NCI-H128 (cell line): ENCODE data around the gene SKOR1.

ENCODE experiments used
- DNase-seq: peaks from one replicate; lab custom pipeline; 2025; ENCODE audit not compliant: unreplicated experiment; lab: John Stamatoyannopoulos, UW

The SKOR1 gene

DNA sequence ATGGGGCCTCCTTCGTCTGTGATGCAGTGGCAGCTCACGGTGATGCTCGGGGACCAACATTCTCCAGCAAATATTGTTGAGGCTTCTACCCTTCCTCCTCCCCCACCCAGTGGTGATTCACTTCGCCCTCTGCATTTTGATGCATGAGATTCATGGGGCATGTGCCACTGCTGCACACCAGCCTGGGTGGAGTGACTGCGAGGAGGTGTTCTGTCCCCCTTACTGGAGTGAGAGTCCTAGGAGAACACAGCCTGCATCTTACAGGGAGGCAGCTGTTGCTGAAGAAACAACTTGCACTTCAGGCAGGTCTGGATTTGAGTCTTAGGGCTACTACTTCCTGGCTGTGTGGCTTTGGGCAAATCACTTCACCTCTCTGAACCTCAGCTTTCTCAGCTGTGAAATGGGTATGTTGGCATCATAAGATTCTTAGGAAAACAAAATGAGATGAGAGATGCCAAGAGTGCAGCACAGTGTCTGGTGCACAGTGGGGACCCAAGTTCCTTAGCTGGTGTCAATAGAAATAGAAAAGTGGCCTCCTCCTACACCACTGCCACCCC, 10.2 kb upstream of the SKOR1 start:
- no peak for DNase-seq

DNA sequence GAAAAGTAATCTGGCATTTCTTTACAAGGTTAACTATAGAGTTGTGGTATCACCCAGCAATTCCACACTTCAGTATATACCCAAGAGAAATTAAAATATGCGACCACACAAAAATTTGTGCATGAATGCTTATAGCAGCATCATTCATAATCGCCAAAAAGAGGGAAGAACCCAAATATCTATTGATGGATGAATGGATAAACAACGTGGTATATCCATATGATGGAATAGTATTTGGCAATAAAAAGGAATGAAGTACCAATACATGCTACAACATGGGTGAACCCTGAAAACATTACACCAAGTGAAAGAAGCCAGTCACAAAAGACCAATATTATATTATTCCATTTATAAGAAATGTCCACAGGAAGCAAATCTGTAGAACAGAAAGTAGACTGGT, 8.6 kb upstream of the SKOR1 start:
- no peak for DNase-seq

DNA sequence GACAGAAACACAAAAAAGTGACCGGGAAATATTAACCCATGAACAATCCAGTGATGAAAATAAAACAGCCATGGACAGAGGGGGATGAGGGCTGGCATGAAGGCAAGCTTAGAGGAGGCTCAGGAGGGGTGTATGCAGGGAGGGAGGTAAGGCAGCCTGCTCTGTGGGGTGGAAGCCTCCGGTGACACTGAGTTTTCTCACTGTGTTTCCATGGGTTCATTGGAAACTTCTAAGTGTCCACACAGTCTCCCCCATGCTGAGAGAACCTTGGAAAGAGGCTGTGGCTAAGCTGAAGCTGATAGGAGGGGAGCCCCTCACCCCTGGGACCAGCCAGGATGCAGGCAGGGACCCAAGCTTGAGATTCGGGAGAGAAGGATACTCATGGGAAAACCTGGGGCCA, 6.8 kb upstream of the SKOR1 start:
- DNase-seq: no peak

DNA sequence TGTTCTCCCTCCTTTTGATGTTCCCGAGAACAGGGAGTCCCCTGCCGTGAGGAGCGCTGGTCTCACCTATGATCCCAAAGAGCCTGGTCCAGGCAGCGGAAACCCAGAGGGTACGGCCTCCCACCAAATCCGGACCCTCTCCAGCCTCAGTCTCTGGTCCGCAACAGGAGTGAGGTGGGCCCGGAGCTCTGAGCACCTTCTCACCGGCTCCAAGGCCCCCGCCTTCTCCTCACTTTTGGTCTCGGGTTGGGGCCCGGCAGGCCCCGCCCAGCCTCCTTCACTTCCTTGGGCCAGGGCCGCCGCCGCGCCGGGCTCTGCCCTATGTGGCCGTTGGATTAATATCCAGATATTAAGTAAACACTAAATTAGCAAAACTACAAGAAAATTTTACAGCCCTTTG, 5.7 kb upstream of the SKOR1 start:
- no peak for DNase-seq

DNA sequence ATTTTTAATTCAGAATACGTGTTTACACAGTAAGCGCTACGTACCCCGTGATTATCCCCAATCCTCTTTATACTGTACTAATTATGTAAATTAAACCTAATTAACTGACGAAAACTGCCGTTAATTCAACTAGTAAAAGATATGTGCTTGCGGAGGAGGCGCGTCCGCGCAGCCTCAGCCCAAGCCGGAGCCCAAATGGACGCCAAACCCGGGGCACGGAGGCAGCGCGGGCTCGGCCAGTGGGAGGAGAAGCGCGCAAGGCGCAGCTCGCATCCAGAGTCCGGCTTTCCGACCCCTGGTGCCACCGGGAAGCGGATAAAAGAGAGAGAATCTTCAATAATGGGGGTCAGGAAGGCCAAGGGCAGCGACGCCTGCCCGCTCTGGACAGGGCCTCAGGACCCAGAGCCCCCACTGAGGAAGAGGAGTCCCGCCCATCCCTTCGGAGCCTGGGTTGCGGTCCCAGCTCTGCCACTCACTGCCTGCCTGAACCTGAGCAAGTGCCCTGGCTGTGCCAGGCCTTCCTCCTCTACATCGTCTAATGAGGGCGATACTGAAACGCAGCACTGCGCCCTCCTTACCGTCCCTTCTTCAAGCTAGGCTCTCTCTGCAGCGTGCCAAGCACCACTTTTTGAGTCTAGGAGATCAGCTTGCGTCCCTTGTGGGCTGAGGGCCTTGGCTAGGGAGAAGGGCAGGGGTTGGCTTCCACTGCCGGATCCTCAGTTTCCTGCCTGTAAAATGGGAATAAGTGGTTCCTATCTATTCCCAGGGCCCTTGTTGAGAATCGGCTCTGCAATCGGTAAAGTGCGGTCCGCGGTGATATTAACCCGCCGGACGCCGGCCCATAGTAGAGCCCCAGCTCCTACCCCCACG, 5.0 kb upstream of the SKOR1 start:
- DNase-seq: no peak

DNA sequence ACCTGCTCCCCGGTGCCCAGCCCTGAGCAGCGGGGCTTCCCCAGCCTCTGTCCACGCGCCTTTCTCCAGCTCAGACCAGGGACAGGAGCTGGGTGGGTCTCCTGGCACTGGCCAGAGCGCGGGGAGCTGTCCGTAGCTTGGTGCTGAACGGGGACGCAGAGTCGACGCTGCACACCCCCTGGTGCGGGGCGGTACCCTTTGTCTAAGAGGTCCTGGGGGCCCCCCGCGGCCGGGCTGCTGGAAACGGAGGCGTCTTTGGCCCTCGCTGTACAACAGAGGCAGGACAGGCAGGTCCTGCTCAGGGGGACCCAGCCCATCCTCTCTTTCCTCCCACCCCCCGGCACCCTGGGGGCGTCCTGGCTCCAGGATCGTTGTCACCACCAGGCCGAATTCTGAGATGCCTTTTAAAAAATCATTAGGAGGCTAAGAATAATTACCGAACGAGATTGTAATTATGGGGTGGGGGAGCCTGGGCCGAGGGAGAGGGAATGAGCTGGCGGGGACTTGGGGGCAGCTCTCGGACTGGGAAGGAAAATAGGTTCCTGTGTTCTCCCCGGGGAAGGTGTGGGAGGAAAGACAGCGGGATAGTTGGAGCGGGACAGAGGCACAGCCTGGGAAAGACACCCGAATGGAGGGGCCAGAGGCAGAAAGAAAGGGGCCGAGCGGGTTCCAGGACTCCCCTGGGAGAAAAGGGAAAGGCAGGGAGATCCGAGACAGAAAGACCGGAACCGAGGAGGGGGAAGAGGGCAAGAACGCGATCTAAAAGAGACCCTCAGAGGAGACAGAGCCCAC, 4.1 kb upstream of the SKOR1 start:
- DNase-seq: no peak

DNA sequence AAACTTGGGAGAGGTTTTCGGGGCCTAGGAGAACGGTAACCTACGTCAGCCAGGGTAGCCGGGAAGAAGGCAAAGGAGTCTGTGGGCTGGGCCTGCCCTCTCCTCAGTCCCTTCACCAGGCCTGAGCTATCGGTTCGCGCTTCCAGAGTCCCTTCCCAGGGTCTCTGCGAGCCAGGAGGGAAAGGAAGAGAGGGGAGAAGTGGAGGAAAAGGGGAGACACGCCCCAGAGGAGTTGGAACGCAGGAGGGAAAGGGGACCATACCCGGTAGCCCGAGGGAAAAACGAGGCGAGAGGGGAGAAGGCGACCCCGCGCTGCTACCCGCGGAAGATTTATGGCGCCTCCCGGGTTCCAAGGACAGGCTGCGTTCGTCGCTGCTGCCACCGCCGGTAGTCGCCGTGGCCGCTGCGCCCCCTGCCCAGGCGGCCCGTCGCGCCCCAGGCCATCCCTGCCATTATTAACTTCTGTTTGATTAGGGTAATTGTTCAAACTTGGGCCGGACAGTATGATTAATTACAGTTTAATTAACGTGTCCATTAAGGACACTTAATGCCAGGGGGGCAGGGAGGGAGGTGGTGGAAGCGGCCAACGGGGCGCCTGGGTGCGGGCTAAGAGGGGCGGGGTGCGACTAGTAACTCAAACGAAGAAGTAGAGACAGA, 3.4 kb upstream of the SKOR1 start:
- no peak for DNase-seq

DNA sequence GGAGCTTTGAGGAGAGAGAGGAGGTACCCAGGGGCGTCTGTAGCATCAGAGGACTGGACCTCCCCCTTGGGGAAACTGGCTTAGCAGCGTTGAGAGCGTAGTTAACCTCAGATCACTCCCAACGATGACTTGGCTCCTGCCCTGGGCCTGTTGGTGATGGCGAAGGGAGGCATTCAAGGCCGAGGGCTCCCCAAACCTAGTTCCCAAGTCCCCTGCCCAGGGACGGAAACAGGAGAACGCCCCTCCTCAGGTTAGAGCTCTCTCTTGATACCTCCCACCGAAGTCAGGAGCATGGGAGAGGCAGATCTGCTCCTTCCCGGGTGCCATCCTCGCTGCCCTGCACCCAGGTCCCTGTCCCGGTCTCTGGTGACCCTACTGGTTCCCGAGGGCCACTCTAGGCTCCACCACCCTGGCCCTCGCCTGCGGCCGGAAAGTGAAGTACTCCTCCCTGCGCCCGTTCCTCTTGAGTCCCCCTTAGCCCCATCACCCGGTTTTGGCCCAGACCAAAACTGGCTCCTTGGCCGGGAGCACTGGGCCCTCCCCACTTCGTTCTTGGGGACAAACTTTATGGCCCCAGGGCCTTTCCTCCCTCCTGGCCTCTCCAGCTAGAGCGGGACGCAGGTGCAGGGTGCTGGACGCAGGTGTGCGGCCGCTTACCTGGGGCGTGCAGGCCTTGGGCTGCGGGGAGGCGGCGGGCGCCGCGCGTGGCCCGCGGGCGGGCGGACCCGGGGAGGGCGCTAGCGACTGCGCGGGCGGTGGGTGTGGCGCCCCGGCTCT, 2.6 kb upstream of the SKOR1 start:
- DNase-seq: no peak

DNA sequence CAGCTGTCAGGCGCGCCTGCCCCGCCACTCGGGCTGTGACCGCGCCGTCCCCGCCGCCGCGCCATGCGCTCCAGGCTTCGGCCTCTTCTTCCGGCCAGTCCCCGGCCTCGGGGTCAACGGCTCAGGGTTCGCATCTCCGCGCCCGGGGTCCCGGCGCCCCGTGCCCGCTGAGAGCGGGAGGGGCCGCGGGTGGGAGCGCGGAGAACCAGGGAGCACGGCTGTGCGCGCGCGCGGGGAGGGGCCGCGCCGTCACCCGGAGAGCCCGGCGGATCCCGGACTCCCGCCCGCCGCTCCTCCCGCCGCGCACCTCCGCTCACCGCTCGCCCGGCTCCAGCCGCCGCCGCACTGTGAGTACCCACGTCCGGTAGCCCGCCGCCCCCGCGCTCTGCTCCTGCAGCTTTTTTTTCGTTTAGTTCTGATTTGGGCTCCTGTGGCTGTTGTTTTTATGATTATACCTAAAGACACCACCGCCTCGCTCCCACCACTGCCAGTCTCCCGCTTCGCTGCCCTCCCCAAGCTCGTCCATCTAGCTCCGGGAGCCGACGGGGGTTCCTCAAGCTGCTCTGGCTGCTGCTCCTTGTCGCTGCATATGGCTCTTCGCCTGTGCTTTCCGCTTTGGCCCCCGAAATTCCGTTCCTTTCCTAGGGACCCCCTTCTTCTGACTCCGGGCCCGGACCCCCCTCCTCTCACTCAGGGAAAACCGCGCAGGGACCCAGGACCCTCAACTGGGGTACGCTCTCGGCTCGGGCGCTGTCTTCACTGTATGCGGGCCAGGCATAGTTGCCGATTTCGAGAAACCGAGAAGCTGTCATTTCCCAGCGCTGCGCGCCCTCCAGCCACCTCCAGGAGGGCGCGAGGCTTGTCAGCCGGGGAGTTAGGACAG, 1.8 kb upstream of the SKOR1 start:
- no peak for DNase-seq

DNA sequence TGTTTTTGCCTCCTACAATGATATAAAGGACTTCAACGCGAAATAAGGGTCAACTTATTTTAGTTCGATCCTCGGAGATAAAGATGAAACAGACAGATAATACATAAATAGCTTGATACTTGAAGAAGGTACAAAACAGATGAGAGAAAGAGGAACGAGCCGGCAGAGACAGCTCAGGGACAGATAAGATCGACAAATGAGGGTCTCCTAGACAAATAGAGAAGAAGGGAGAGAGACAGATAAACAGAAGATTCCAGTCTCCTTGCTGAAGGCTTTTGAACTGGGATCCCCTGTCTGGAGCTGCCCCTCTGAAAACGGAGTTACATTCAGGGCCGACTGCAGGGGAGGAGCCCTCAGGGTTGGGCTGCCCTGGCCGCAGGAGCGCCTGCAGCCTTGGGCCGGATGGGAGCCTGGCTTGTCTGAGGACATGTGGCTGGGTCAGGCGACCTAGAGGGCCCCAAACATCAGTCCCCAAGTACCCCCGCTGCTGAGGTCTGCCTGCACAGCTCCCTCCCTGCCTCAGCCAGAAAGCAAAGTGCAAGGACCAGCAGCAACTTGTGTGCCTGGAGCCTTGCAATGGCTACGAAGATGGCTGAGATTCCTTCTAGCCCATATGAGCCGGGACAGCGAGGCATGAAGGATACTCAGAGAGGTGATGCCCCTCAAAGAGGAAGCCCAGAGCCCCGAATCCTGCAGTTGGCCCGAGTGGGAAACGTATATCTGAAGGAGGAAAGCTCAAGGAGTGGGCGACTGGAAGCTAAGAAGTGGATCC, 926 bp upstream of the SKOR1 start:
- DNase-seq: no peak

DNA sequence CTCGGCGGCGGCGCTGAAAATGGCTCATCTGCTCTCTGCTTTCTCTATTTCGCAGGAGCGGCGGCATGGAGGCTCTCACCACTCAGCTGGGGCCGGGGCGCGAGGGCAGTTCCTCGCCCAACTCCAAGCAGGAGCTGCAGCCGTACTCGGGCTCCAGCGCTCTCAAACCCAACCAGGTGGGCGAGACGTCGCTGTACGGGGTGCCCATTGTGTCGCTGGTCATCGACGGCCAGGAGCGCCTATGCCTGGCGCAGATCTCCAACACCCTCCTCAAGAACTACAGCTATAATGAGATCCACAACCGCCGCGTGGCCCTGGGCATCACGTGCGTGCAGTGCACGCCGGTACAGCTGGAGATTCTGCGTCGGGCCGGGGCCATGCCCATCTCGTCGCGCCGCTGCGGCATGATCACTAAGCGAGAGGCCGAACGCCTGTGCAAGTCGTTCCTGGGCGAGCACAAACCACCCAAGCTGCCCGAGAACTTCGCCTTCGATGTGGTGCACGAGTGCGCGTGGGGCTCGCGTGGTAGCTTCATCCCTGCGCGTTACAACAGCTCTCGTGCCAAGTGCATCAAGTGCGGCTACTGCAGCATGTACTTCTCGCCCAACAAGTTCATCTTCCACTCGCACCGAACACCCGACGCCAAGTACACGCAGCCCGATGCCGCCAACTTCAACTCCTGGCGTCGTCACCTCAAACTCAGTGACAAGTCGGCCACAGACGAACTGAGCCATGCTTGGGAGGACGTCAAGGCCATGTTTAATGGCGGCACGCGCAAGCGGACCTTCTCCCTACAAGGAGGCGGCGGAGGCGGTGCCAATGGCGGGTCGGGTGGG, 790 bp downstream of the SKOR1 start:
- DNase-seq: no peak

DNA sequence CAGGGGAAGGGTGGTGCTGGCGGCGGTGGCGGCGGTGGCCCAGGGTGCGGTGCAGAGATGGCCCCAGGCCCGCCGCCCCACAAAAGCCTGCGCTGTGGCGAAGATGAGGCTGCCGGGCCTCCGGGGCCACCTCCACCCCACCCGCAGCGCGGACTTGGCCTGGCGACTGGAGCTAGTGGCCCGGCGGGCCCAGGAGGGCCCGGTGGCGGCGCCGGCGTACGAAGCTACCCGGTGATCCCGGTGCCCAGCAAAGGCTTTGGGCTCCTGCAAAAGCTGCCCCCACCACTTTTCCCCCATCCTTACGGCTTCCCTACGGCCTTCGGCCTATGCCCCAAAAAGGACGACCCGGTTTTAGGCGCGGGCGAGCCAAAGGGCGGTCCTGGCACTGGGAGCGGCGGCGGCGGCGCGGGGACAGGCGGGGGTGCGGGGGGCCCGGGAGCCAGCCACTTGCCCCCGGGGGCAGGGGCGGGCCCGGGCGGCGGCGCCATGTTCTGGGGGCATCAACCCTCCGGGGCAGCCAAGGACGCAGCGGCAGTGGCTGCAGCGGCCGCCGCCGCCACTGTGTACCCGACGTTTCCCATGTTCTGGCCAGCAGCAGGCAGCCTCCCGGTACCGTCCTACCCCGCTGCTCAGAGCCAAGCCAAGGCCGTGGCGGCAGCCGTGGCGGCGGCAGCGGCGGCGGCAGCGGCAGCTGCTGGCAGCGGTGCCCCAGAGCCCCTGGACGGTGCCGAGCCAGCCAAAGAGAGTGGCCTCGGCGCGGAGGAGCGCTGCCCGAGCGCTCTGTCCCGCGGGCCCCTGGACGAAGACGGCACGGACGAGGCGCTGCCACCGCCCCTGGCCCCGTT, 1.6 kb downstream of the SKOR1 start:
- no peak for DNase-seq

DNA sequence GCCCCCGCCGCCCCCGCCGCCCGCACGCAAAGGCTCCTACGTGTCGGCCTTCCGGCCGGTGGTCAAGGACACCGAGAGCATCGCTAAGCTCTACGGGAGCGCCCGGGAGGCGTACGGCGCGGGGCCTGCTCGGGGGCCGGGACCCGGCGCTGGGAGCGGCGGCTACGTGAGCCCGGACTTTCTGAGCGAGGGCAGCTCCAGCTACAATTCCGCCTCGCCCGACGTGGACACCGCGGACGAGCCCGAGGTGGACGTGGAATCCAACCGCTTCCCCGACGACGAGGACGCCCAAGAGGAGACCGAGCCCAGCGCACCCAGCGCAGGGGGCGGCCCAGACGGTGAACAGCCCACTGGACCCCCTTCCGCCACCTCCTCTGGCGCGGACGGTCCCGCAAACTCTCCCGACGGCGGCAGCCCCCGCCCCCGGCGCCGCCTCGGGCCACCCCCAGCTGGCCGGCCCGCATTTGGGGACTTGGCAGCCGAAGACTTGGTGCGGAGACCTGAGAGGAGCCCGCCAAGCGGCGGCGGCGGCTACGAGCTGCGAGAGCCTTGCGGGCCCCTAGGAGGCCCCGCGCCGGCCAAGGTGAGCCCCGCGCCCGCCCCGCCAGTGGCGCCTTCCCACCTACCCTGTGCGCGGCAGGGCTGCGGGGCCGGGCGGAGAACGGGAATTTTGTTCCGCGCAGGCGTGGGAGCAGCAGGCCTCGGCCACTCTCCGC, 2.4 kb downstream of the SKOR1 start:
- no peak for DNase-seq

DNA sequence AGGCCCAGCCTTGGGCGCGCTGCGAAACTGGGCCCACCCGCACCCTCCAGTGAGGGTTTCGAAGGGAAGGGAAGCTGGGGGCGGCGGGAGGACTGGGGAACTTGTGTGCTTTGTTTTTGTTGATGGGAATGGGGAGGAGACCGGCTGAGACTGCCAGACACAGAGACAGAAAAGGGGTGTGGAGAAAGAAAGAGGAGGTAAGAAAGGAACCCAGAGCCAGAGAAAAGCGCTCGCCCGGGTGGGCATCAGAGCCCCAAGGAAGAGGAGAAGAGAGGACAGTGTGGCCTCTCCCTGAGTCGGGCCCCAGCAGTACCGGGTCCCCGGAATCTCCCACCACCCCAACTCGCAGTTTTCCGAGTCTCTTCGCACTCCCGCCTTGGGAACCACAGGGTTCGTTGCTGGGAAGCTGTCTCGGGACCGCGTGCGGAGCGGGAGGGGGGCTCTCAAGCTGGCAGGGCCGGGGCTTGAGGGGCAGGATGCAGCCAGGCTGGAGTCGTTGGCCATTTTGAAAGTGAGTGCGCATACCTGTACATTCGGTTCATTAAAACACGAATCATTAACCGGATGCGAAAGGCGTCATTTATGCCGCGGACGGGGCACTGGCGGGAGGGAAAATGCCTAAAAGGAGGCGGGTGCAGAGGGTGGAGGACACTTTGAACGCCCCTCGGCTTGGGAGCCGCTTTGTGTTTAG, 3.1 kb downstream of the SKOR1 start:
- DNase-seq: no peak

DNA sequence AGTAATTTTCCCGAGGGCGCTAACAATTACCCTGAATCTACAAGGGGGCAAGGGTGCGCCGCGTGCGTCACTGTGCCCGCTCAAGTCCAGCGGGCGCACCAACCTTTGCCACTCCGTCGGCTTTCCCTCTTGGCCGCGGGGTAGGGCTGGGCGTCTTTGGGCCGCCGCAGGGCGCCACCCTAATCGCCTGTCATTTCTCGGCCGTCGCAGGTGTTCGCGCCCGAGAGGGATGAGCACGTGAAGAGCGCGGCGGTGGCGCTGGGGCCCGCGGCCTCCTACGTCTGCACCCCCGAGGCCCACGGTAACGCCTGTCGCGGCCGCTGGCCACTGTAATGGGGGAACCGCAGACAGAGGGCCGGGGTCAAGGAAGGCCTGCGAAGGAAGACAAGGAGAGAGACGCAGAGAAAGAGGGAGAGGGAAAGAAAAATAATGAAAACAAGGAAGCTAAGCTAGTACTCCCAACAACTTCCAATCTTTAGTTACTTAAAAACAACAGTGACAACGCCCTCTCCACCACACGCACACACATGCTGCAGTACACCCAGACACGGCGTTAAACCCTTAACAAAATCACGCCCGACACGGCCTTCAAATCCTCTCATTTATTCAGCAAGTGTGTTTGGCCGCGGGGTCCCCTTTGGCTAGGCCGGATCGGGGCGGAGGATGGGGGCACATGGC, 3.8 kb downstream of the SKOR1 start:
- no peak for DNase-seq
